HG03558 (cell line): Measurements from ENCODE around the gene CD38.
"Not testable (repeated sequence)": the region's sequence is repeated elsewhere in the genome, so short reads cannot be mapped to it uniquely, and the experiment has no call there.

Experiments used
- ATAC-seq: cut with Tn5 transposase; IDR thresholded peaks from one replicate; pipeline ENCODE4 v1.9.1; 2021; ENCODE audit warnings: moderate number of reproducible peaks; ENCODE audit not compliant: unreplicated experiment; ENCODE audit errors: extremely low read depth

The CD38 gene

DNA sequence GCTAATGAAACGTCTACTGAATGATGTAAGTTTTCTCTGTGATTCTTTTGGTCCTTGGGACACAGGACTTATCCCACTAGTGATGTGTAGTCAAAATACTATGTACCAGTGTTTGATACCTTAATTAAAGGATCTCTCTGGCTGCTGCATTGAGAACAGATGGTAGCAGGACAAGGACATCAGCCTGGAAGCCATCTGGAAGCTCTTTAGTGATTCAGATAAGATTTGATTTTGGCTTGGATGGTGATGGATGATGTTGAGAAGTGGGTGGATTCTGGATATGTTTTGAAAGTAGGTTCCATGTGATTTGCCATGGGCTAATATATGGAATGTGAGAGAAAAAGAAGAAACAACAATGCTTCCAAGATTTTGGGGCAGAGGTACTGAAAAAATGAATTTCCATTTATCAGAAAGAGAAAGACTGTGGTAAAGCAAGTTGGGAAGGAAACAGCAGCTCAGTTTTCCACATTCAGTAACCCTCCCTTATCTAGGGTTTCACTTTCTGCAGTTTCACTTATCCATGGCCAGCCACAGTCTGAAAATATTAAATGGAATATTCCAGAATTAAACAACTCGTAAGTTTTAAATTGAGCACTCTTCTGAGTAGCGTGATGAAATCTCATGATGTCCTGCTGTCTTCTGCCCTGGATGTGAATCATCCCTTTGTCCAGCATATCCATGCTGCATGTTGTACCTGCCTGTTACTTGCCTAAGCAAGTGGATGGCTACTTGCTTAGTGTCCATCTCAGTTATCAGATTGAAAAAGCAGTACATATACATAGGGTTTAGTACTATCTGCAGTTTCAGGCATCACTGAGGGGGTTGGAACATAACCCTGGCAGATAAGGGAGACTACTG, 15.6 kb downstream of the CD38 start:
- ATAC-seq: no peak

GRCh38 chr4:15794426-15794825, 16.3 kb downstream of the CD38 start:
- no peak for ATAC-seq

GRCh38 chr4:15794905-15795304, 16.8 kb downstream of the CD38 start:
- ATAC-seq: peak; percentile 64

DNA sequence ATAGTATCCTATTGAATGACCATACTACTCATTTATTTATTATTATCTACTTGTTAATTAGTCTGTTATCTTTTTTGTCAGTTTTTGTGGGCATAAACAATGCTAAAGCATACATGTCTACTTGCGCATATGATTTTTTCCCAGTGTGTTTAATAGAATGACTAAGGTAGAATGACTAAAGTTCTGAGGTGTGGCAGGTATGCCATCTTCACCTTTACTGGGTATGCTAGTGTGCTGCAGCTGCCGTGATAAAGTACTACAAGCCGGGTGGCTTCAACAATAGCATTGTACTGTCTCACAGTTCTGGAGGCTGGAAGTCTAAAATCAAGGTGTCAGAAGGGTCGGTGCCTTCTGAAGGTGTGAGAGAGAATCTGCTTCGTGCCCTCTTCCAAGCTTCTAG, 19.2 kb downstream of the CD38 start:
- no peak for ATAC-seq

- ATAC-seq: no peak
These were observed 21.0 kb downstream of the CD38 start for GRCh38 chr4:15799141-15799540.

- ATAC-seq: no peak
These were observed 21.6 kb downstream of the CD38 start for GRCh38 chr4:15799701-15800100.

GRCh38 chr4:15802497-15802896, 24.4 kb downstream of the CD38 start:
- not testable (repeated sequence) for ATAC-seq

DNA sequence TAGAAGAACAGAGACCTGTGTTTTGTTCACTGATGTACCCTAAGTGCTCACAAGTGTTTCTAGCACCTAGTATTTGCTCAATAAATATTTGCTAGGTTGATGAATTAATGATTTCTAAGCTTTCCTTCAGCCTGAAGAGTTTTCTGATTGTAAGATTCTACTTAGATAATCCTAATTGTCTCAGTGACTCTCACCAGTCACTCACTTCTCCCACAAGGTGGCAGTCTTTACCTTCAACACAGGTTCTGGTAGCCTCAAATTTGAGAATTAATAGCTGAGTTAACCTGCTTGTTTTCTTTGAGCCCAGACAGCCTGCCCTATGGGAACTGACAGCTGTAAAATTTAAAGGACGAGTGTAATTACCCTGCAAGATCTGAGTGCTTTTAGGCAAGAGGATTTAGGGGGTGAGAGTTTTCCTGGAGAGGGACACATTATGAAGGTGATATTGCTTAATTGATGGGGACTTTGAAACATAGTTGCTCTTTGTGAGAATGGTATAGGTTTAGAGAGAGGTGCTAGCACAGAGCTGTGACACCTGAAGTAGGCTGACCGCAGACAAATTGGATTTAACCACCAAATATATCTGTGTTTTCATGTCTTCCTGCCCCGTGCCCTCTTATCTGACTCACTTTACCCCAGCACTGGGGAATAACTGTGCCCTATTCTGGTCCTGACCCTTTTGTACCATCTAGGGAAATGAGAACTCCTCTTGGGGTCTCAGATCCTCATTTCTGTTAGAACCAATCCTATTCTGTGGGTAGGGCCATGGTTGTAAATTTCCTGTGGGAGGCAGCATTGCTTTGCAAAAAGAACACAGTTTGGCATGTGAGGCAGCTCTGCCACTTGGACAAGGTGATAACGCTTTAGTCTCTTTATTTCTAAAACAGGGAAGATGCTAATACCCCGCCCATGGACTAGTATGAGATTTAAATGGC, 27.7 kb downstream of the CD38 start:
- ATAC-seq: no peak

DNA sequence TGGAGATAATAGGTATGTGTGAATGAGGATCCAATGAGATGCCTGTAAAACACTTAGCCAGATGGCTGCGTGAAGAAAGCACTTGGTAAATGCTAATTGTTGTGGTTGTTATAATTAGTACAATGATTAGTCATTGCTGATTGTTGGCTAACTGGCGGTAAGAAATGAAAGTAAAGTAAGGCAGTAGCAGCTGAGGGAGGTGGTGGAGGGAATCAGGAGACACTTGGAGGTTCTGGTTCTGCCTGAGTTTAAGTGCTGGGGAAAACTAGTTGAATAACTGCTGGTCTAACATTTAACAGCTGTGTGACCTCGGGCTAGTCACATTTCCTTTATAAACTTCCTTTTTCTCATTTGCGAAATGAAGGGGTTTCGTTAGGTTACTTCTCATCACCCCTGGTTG, 30.9 kb downstream of the CD38 start:
- peak; percentile 79 for ATAC-seq

DNA sequence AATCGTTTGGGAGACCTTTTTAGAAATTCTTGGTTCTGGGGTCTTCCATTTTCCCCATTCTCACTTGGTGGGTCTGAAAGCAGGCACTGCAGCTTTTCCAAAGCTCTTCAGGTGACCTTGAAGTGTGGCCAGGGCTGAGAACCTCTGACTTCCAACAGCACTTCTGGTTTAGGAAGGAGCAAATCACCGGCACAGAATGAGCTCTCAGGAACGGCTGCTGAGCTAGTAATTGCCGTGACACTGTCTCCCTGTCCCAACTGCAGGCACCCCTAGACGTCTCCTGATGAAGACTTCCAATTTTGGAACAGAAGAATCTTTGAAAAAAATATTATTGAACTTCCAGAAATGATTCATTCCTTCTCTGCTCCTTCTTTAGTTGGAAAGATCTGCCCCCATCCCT, 31.3 kb downstream of the CD38 start:
- ATAC-seq: no peak

DNA sequence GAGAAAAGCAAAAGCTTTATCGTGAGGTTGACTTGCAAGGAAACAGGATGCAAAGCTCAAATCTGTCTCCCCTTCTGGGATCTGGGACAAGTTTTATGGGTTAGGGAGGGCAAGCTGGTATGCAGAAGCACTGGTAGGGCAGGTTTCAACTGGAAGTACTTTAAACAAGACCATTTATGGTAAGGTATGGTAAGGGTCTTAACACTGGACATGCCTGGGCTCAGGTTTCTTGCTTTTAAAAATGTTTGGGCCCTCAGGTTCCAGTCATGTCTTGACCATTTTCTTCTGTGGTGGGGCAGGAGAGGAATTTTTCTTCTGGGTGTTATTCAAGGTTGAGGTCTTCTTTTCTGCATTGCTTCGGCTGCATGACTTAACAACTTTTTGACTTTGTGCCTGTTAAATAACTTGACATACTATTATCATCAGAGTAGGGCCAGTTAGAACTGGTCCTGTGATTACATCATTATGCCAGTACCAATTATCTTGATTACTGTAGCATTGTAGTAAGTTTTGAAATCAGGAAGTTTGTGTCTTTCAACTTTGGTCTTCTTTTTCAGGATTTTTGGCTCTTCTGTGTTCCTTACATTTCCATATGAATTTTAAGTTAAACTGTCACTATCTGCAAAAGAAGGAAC, 33.7 kb downstream of the CD38 start:
- no peak for ATAC-seq

- ATAC-seq: no peak
These were observed 54.7 kb downstream of the CD38 start for GRCh38 chr4:15832523-15833451.

DNA sequence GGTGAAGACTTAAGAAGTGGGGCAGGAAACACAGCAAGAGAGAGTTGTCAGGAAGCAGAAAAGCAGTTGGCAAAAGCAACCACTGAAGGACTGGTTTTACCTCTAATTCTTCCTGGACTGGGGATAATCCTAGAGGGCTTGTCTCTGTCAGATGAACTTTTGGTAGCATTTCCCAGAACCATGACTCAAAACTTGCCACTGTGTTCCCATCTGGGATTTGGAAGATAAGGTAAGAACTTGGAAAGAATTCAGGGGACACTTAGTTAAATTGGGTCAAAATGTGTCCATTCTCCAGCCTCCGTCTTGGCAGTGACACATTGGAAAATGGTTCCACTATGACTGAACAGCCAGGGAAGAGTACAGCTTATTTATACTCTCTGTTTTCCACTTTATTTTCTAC, 55.7 kb downstream of the CD38 start:
- no peak for ATAC-seq

DNA sequence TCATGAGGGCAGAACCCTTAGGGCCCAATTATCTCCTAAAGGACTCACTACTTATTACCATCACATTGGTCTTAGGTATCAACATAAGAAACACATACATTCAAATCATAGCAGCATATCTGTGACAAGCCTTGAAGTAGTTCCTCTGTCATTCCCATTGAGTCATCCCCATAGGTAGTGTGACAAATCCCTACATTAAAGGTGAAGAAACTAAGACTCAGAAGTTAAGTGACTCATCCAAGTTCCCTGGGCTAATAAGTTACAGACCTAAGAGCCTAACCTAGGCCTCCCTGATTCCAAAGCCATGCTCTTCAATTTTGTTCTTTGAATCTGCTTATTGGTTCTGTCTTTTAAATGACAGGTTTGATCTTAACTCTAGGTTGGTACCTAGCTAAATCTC, 58.2 kb downstream of the CD38 start:
- no peak for ATAC-seq

GRCh38 chr4:15837591-15837990, 59.5 kb downstream of the CD38 start:
- no peak for ATAC-seq

GRCh38 chr4:15841194-15841730, 63.1 kb downstream of the CD38 start:
- ATAC-seq: not testable (repeated sequence)

- no peak for ATAC-seq
These were observed 69.6 kb downstream of the CD38 start for GRCh38 chr4:15847746-15848145.

DNA sequence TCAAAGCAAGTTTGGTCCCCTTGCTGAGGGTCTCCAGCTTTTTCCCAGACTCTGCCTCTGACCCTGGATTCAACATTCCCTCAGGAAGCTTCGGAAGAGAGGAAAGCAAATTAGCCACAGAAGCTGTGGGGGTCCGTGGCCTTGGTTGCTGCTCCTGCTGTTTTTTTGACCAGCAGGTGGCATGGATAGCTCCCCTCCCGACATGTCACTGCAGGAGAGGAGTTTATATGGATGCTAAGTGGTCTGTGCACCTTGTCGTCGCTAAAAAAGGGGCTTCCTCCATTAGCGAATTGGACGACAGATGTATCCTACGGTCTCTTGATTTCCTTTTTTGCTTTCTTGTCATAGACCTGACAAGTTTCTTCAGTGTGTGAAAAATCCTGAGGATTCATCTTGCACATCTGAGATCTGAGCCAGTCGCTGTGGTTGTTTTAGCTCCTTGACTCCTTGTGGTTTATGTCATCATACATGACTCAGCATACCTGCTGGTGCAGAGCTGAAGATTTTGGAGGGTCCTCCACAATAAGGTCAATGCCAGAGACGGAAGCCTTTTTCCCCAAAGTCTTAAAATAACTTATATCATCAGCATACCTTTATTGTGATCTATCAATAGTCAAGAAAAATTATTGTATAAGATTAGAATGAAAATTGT, 70.2 kb downstream of the CD38 start:
- no peak for ATAC-seq

- ATAC-seq: no peak
These were observed 73.8 kb downstream of the CD38 start for GRCh38 chr4:15851969-15852368.
